Lung (tissue), 12 donors: Measurements from ENCODE around the gene HS3ST4. TPM values are rescaled to one million over a fixed set of nuclear protein-coding genes. Genes with fewer than 3 reads are reported as not detected.

Experiments used
- ATAC-seq: fragments of 200-7000 bp; cut with Tn5 transposase; one replicate; pipeline ENCODE4 v1.9.1; 2020; ENCODE audit warnings: moderate number of reproducible peaks; ENCODE audit not compliant: insufficient read depth, low FRiP score
- DNase-seq, 3 donors: peaks; one replicate each; pipeline ENCODE4 v3.0.0-alpha.2; 2013 to 2017
- H3K27ac ChIP-seq, 2 donors: one replicate each; pipeline ENCODE4 v1.5.1; 2013; ENCODE audit warnings: mild to moderate bottlenecking in 2 of 2, moderate library complexity in 2 of 2, control low read depth in 1 of 2, inconsistent platforms in 1 of 2, low read depth in 1 of 2, low read length in 1 of 2
- H3K27me3 ChIP-seq, 3 donors: one replicate each; pipeline ENCODE4 v1.5.1; 2013; ENCODE audit warnings: low read length in 2 of 3; ENCODE audit not compliant: control insufficient read depth in 3 of 3, insufficient read depth in 3 of 3
- H3K36me3 ChIP-seq, 4 donors: one replicate each; pipeline ENCODE4 v1.5.1; 2013; ENCODE audit warnings: low read length in 4 of 4, mild to moderate bottlenecking in 1 of 4, moderate library complexity in 1 of 4; ENCODE audit not compliant: control insufficient read depth in 4 of 4, insufficient read depth in 4 of 4
- H3K4me1 ChIP-seq, 5 donors: one replicate each; pipeline ENCODE4 v1.5.1; 2013; ENCODE audit warnings: low read length in 5 of 5, mild to moderate bottlenecking in 2 of 5, moderate library complexity in 1 of 5; ENCODE audit not compliant: control insufficient read depth in 5 of 5, insufficient read depth in 5 of 5
- H3K4me3 ChIP-seq: one replicate; pipeline ENCODE4 v1.5.1; 2013; ENCODE audit warnings: mild to moderate bottlenecking, control low read depth, moderate library complexity
- H3K9ac ChIP-seq, 2 donors: one replicate each; pipeline ENCODE4 v1.5.1; 2013; ENCODE audit warnings: low read length in 2 of 2, control low read depth in 1 of 2; ENCODE audit not compliant: insufficient read depth in 1 of 2
- H3K9me3 ChIP-seq, 4 donors: one replicate each; pipeline ENCODE4 v1.5.1; 2013; ENCODE audit warnings: low read length in 3 of 4, mild to moderate bottlenecking in 1 of 4, moderate library complexity in 1 of 4; ENCODE audit not compliant: control insufficient read depth in 4 of 4, insufficient read depth in 3 of 4
- CTCF ChIP-seq: IDR thresholded peaks from 2 replicates; pipeline ENCODE4 v1.5.1; 2012; ENCODE audit warnings: mild to moderate bottlenecking; ENCODE audit errors: control extremely low read depth, extremely low read depth
- WGBS, 2 donors: extraction: QIAGEN DNeasy Blood & Tissue Kit; methylation state at CpG; one replicate each; pipeline ENCODE4 v1.1.7; 2013; 5-methylcytosine and 5-hydroxymethylcytosine counted together
- polyA plus RNA-seq, 2 donors: library from polyadenylated mRNA; stranded (reverse); fragments of 200-250 nt; gene quantifications; one replicate each; pipeline ENCODE4 v1.2.1, GENCODE V29; 2013
- total RNA-seq, 2 donors: library from RNA; depleted of rRNA in 1 of 2; stranded (reverse); fragments of >200 nt in 1 of 2; gene quantifications; one replicate each; pipeline ENCODE4 v1.2.1, GENCODE V29; 2014 to 2021
- donor health status: control.
- donor health status: control.
- donor health status: Bipolar disorder and iron deficiency.
- donor health status: healthy.
- donor health status: DM: yes; HTN: yes; CAD: no.

HS3ST4 gene
- total and polyA plus RNA-seq, 4 donors, result 0.06 to 0.15 TPM; not detected in 2

GRCh38 chr16:25735645-25736044, 43.9 kb downstream of the HS3ST4 start:
- H3K9me3 ChIP-seq, result peaks cover 0 to 2% (median 0%) of the 10 kb centered on the region in 4 donors
- no peak overlapping the region for H3K4me3 ChIP-seq
- no peaks in the 10 kb centered on the region for H3K4me1 ChIP-seq
- H3K9ac ChIP-seq, result no peak overlapping the region
- ATAC-seq (no peak), DNase-seq (no peak)
- H3K27me3 ChIP-seq, result no peaks in the 10 kb centered on the region
- no peak overlapping the region for H3K27ac ChIP-seq
- 80 to 90% methylated on average over 1 of the region's 1 CpG for WGBS, 2 donors
- TF ChIP-seq CTCF, result no peak
- no peaks in the 10 kb centered on the region for H3K36me3 ChIP-seq

- no peak for ATAC-seq
- TF ChIP-seq CTCF, result no peak
- peaks cover 0 to 4% (median 2%) of the 10 kb centered on the region in 4 donors for H3K9me3 ChIP-seq
- no peaks in the 10 kb centered on the region for H3K4me1 ChIP-seq
- H3K9ac ChIP-seq, result no peak overlapping the region
- no peaks in the 10 kb centered on the region for H3K36me3 ChIP-seq
- 64 to 65% methylated on average over 7 of the region's 7 CpGs for WGBS, 2 donors
- peak; percentile 8 to 19 (median 18) for DNase-seq
- no peak overlapping the region for H3K27ac ChIP-seq
- no peak overlapping the region for H3K4me3 ChIP-seq
- H3K27me3 ChIP-seq, result peaks cover 0 to 5% (median 0%) of the 10 kb centered on the region in 3 donors
Observed at GRCh38 chr16:25747160-25747758, 55.5 kb downstream of the HS3ST4 start.

- 88 to 91% methylated on average over 3 of the region's 3 CpGs for WGBS, 2 donors
- H3K27ac ChIP-seq, result no peak overlapping the region
- H3K4me1 ChIP-seq, result no peaks in the 10 kb centered on the region
- ATAC-seq, result no peak
- no peak overlapping the region for H3K4me3 ChIP-seq
- TF ChIP-seq CTCF, result no peak
- DNase-seq, result no peak
- no peak overlapping the region for H3K9ac ChIP-seq
- H3K9me3 ChIP-seq, result peaks cover 0 to 4% (median 2%) of the 10 kb centered on the region in 4 donors
- no peaks in the 10 kb centered on the region for H3K36me3 ChIP-seq
- peaks cover 0 to 5% (median 0%) of the 10 kb centered on the region in 3 donors for H3K27me3 ChIP-seq
Observed at GRCh38 chr16:25748092-25748654, 56.4 kb downstream of the HS3ST4 start.
